K562 (cell line): ENCODE results near the gene SYTL5. TPM values are rescaled to one million over a fixed set of nuclear protein-coding genes. Genes with fewer than 3 reads are reported as not detected.

Experiments
- ATAC-seq: fragments of 200-7000 bp; cut with Tn5 transposase; 3 replicates; pipeline ENCODE4 v1.9.1; 2020; ENCODE audit warnings: moderate library complexity
- BruUV-seq: library from RNA; stranded (reverse); fragments of 400-500 nt; replicated peaks from 2 replicates; lab custom pipeline; 2021; lab: Mats Ljungman, UMichigan
- CTCF ChIA-PET: fragments of 300-600 bp; formaldehyde crosslinking; extraction: SDS; loops from one replicate; lab custom pipeline; 2021; ENCODE audit warnings: low intra/inter-chr PET ratio; lab: Yijun Ruan, JAX
- POLR2A ChIA-PET: fragments of 300-600, 350-650 bp; sonication (Branson Sonifier 250); formaldehyde crosslinking; extraction: SDS; loops from one replicate; lab custom pipeline; 2021; ENCODE audit warnings: antibody characterized with exemption, inconsistent platforms; lab: Yijun Ruan, JAX
- DNase-seq, 4 experiments: peaks; one replicate each; pipeline versions ENCODE4 v3.0.0 to v3.0.0-alpha.2; 2011 to 2018; ENCODE audit warnings: low spot score in 3 of 4, mixed read lengths in 3 of 4; ENCODE audit errors: extremely low read depth in 1 of 4
- FAIRE-seq: peaks from 2 replicates; lab custom pipeline; 2011; peaks lifted over from hg19 to GRCh38; lab: Jason Lieb, UNC
- H2AFZ ChIP-seq: 2 replicates; pipeline ENCODE4 v1.6.0; 2011; ENCODE audit warnings: low read depth, low read length, control low read depth, inconsistent platforms
- H3K27ac ChIP-seq: fragments of 200-600 bp; 3 replicates; pipeline ENCODE4 v1.8.0; 2011; ENCODE audit warnings: low read depth, mild to moderate bottlenecking, control low read depth, inconsistent platforms, low read length, moderate library complexity, mixed read lengths; ENCODE audit errors: extremely low read depth
- H3K27me3 ChIP-seq, 2 experiments: fragments of 300-600 bp in 1 of 2; 2 replicates in 1 of 2; 3 replicates in 1 of 2; pipeline versions ENCODE4 v1.6.0 to v1.8.0; 2011; ENCODE audit warnings: inconsistent platforms in 2 of 2, low read length in 2 of 2, mild to moderate bottlenecking in 1 of 2, mixed read lengths in 1 of 2, moderate library complexity in 1 of 2; ENCODE audit not compliant: control insufficient read depth in 2 of 2, insufficient read depth in 2 of 2
- H3K36me3 ChIP-seq: fragments of 300-600 bp; 3 replicates; pipeline ENCODE4 v1.8.0; 2011; ENCODE audit warnings: mild to moderate bottlenecking, low read length, inconsistent platforms; ENCODE audit not compliant: control insufficient read depth, insufficient read depth
- H3K4me1 ChIP-seq, 2 experiments: fragments of 200-600 bp in 1 of 2; replicated peaks in 1 of 2; 2 replicates in 1 of 2; 3 replicates in 1 of 2; pipeline versions ENCODE4 v1.5.1 to v1.8.0; 2011; ENCODE audit warnings: inconsistent platforms in 2 of 2, low read length in 2 of 2, mild to moderate bottlenecking in 1 of 2, mixed read lengths in 1 of 2, moderate library complexity in 1 of 2; ENCODE audit not compliant: control insufficient read depth in 2 of 2, insufficient read depth in 2 of 2
- H3K4me2 ChIP-seq: 2 replicates; pipeline ENCODE4 v1.6.1; 2011; ENCODE audit warnings: low read length, control low read depth, inconsistent platforms, mixed read lengths; ENCODE audit not compliant: insufficient read depth
- H3K4me3 ChIP-seq: fragments of 200-600 bp; sonication (generic), shearing (Covaris generic); 2 replicates; pipeline ENCODE4 v1.5.1; 2016; ENCODE audit warnings: control low read depth, inconsistent platforms
- H3K79me2 ChIP-seq: fragments of 200-600 bp; 3 replicates; pipeline ENCODE4 v1.8.0; 2011; ENCODE audit warnings: low read length, inconsistent platforms; ENCODE audit not compliant: control insufficient read depth, insufficient read depth
- H3K9ac ChIP-seq, 2 experiments: 2 replicates each; pipeline versions ENCODE4 v1.6.0 to v1.6.1; 2011; ENCODE audit warnings: low read depth in 2 of 2, low read length in 2 of 2, control low read depth in 1 of 2, inconsistent platforms in 1 of 2, mild to moderate bottlenecking in 1 of 2, mixed read lengths in 1 of 2; ENCODE audit not compliant: insufficient read depth in 1 of 2
- H3K9me1 ChIP-seq: one replicate; pipeline ENCODE4 v1.6.0; 2011; ENCODE audit warnings: inconsistent platforms, mild to moderate bottlenecking, low read length, moderate library complexity; ENCODE audit not compliant: control insufficient read depth, insufficient read depth
- H3K9me3 ChIP-seq: replicated peaks from 2 replicates; pipeline ENCODE4 v1.5.1; 2011; ENCODE audit warnings: low read depth, low read length, inconsistent platforms; ENCODE audit not compliant: control insufficient read depth, insufficient read depth
- H4K20me1 ChIP-seq: replicated peaks from 2 replicates; pipeline ENCODE4 v1.6.1; 2011; ENCODE audit warnings: low read length, inconsistent platforms, mixed read lengths; ENCODE audit not compliant: control insufficient read depth, insufficient read depth
- ARID3B ChIP-seq: fragments of 250-450 bp; sonication (Bioruptor Pico); IDR thresholded peaks from 2 replicates; pipeline ENCODE4 v1.4.0; 2020; ENCODE audit warnings: borderline replicate concordance
- BCL6 ChIP-seq: fragments of 250-450 bp; sonication (Bioruptor Pico); IDR thresholded peaks from 2 replicates; pipeline ENCODE4 v1.4.0; 2020
- BRD9 ChIP-seq: fragments of 450-650 bp; IDR thresholded peaks from 2 replicates; pipeline ENCODE4 v1.6.1; 2018; ENCODE audit warnings: low read depth; ENCODE audit not compliant: partially characterized antibody
- CBX2 ChIP-seq: fragments of 200-600 bp; sonication (generic); IDR thresholded peaks from one replicate; pipeline ENCODE4 v1.6.1; 2012; ENCODE audit warnings: mild to moderate bottlenecking, low read length, inconsistent platforms; ENCODE audit not compliant: insufficient read depth, poor library complexity, severe bottlenecking
- E2F1 ChIP-seq: sonication (generic); formaldehyde crosslinking; IDR thresholded peaks from 2 replicates; pipeline ENCODE4 v1.8.1; 2023; ENCODE audit warnings: mild to moderate bottlenecking, missing genetic modification reagents, moderate library complexity
- HSF4 ChIP-seq: fragments of 250-450 bp; sonication (Bioruptor Pico); IDR thresholded peaks from 2 replicates; pipeline ENCODE4 v2.1.2; 2022; ENCODE audit warnings: mild to moderate bottlenecking, moderate library complexity, borderline replicate concordance
- MAZ ChIP-seq, 2 experiments: fragments of 450-650 bp in 1 of 2; sonication (generic) in 1 of 2; formaldehyde crosslinking; IDR thresholded peaks in 1 of 2; conservative IDR thresholded peaks in 1 of 2; 2 replicates each; pipeline versions ENCODE4 v1.4.0 to v1.5.0; 2020; ENCODE audit warnings: mild to moderate bottlenecking in 1 of 2, missing genetic modification reagents in 1 of 2
- NBN ChIP-seq: fragments of 450-650 bp; IDR thresholded peaks from 2 replicates; pipeline ENCODE4 v1.6.1; 2016; ENCODE audit warnings: low read depth, mild to moderate bottlenecking
- NCOA1 ChIP-seq: fragments of 450-650 bp; IDR thresholded peaks from 2 replicates; pipeline ENCODE4 v1.6.1; 2016; ENCODE audit warnings: low read depth
- NR3C1 ChIP-seq: sonication (generic); formaldehyde crosslinking; IDR thresholded peaks from 2 replicates; pipeline ENCODE4 v1.8.1; 2022; ENCODE audit warnings: missing genetic modification reagents
- PHB2 ChIP-seq: fragments of 450-650 bp; IDR thresholded peaks from 2 replicates; pipeline ENCODE4 v1.6.1; 2017; ENCODE audit warnings: low read depth
- PHF20 ChIP-seq: fragments of 450-650 bp; IDR thresholded peaks from 2 replicates; pipeline ENCODE4 v1.6.1; 2018; ENCODE audit not compliant: partially characterized antibody
- SIN3A ChIP-seq, 2 experiments: fragments of 150-350 bp in 1 of 2; IDR thresholded peaks; 2 replicates each; pipeline ENCODE4 v1.6.1; 2011 to 2016; ENCODE audit warnings: borderline replicate concordance in 2 of 2, low read depth in 2 of 2, low read length in 2 of 2, mild to moderate bottlenecking in 2 of 2, moderate library complexity in 2 of 2; ENCODE audit not compliant: control insufficient read depth in 1 of 2
- SPI1 ChIP-seq: IDR thresholded peaks from 2 replicates; pipeline ENCODE4 v1.6.1; 2011; ENCODE audit warnings: low read depth, low read length, control low read depth, borderline replicate concordance
- THRAP3 ChIP-seq: fragments of 450-650 bp; IDR thresholded peaks from 2 replicates; pipeline ENCODE4 v1.6.1; 2016; ENCODE audit warnings: mild to moderate bottlenecking, inconsistent platforms, borderline replicate concordance
- ZBED1 ChIP-seq: IDR thresholded peaks from 2 replicates; pipeline ENCODE4 v1.6.1; 2014
- WGBS: fragments of 100-300 bp; shearing (Covaris generic); methylation state at CpG from one replicate; pipeline ENCODE4 v1.1.6; 2016; ENCODE audit warnings: low coverage, mixed read lengths; ENCODE audit not compliant: insufficient coverage; ENCODE audit errors: missing lambda C conversion rate; 5-methylcytosine and 5-hydroxymethylcytosine counted together
- in situ Hi-C: fragments of 300-500 bp; cut with MboI; formaldehyde crosslinking; loops from 4 replicates; pipeline ENCODE4 v1.15.0; 2018; ENCODE audit warnings: inconsistent platforms, mixed read lengths
- intact Hi-C: fragments of 100-400 bp; cut with micrococcal nuclease; formaldehyde crosslinking; loops from 2 replicates; pipeline ENCODE4 v1.14.2; 2022
- polyA plus RNA-seq, 8 experiments: library from polyadenylated mRNA; depleted of rRNA in 4 of 8; stranded (reverse) in 5 of 8; unstranded in 3 of 8; fragments of >200 nt; fragmentation: Nextera tagmentation in 2 of 8; fragmentation: Illumina TruSeq in 1 of 8; extraction: Ambion mirVana in 2 of 8; extraction: Trizol in 1 of 8; gene quantifications; 2 replicates each; pipeline versions ENCODE4 v1.2.1 to v1.2.3, GENCODE V29; 2011 to 2014; ENCODE audit warnings: inconsistent platforms in 1 of 8, missing spikeins in 1 of 8
- total RNA-seq, 7 experiments: library from RNA; depleted of rRNA in 6 of 7; stranded (reverse); fragments of >200 nt in 6 of 7; fragmentation: Illumina TruSeq in 2 of 7; extraction: Trizol in 2 of 7; gene quantifications; 2 replicates each; pipeline versions ENCODE4 v1.2.1 to v1.2.3, GENCODE V29; 2011 to 2021; ENCODE audit warnings: low replicate concordance in 1 of 7

SYTL5 gene
- total and polyA plus RNA-seq, 9 of the 15 experiments (the other 6 are each of a cell fraction or from before 2014, with no cell fraction given): 0.01 to 0.25 (median 0.09) TPM

GRCh38 chrX:38036466-38036865 is 30.1 kb downstream of the SYTL5 start:
- BruUV-seq: no TSS peak
- H3K4me3 ChIP-seq: no peak overlapping the region
- TF ChIP-seq BCL6 (CRISPR knock-in tag) (no peak), PHF20 (no peak), MAZ (CRISPR knock-in tag; conservative IDR thresholded peaks at IDR 0.05 in 1 of 2, IDR thresholded peaks at IDR 0.05 in 1 of 2) (no peak), NCOA1 (no peak)
- H3K4me1 ChIP-seq: no peaks in the 10 kb centered on the region
- H3K27me3 ChIP-seq: no peaks in the 10 kb centered on the region
- H3K4me2 ChIP-seq: no peak overlapping the region
- WGBS: 12% methylated on average over 2 of the region's 2 CpGs
- ChIA-PET CTCF (no interaction called here), POLR2A (no interaction called here)
- H3K9ac ChIP-seq: no peak overlapping the region
- no peak overlapping the region for H2AFZ ChIP-seq
- no peaks in the 10 kb centered on the region for H3K9me1 ChIP-seq
- in situ Hi-C loops (no loop called here), intact Hi-C loops (no loop called here)
- H3K9me3 ChIP-seq: no peaks in the 10 kb centered on the region
- no peaks in the 10 kb centered on the region; the same call in 1 of the 2 replicates for H4K20me1 ChIP-seq
- DNase-seq (no peak), FAIRE-seq (no peak), ATAC-seq (no peak)
- H3K27ac ChIP-seq: no peak overlapping the region
- H3K36me3 ChIP-seq: no peaks in the 10 kb centered on the region
- no peaks in the 10 kb centered on the region for H3K79me2 ChIP-seq

DNA sequence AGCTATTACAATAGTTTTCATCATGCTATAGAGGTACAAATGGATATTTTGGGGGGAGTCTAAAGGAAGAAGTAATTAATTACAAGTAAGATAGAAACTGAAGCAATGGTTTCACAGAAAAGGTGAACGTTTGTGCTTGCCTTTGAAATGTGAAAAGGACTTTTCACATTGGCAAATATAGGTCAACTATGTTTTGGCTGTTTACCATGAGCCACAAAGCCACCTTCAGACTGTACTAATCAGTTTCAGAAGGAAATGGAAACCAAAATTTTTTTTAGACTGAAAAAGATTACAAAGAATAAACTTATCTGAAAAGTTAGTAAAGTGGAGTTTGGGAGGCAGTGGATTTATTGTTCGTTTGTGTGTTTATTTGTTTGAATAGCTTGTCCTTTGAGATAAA is 32.1 kb downstream of the SYTL5 start:
- H2AFZ ChIP-seq: no peak overlapping the region
- no peak for ATAC-seq
- no peaks in the 10 kb centered on the region for H4K20me1 ChIP-seq
- ChIA-PET POLR2A (no interaction called here), CTCF (no interaction called here)
- no peak for FAIRE-seq
- intact Hi-C loops (no loop called here), in situ Hi-C loops (no loop called here)
- no peaks in the 10 kb centered on the region for H3K79me2 ChIP-seq
- H3K36me3 ChIP-seq: no peaks in the 10 kb centered on the region
- no peak for DNase-seq
- WGBS: 0% methylated on average over 2 of the region's 2 CpGs
- H3K9me3 ChIP-seq: no peaks in the 10 kb centered on the region
- no TSS peak for BruUV-seq
- H3K9me1 ChIP-seq: no peaks in the 10 kb centered on the region
- no peaks in the 10 kb centered on the region for H3K27me3 ChIP-seq
- H3K9ac ChIP-seq: no peak overlapping the region
- H3K4me1 ChIP-seq: no peaks in the 10 kb centered on the region
- no peak overlapping the region for H3K4me3 ChIP-seq
- no peak overlapping the region for H3K4me2 ChIP-seq
- H3K27ac ChIP-seq: no peak overlapping the region
- TF ChIP-seq THRAP3: no peak
- no peak for TF ChIP-seq ARID3B (CRISPR knock-in tag)
- TF ChIP-seq SIN3A (IDR thresholded peaks at IDR 0.05; ENCODE audit: borderline replicate concordance in 2 of 2, control insufficient read depth in 1 of 2, low read depth in 2 of 2, low read length in 2 of 2): no peak
- no peak for TF ChIP-seq NBN
- no peak for TF ChIP-seq HSF4 (CRISPR knock-in tag)
- no peak for TF ChIP-seq PHB2
- no peak for TF ChIP-seq CBX2
- TF ChIP-seq E2F1 (CRISPR knock-in tag): no peak
- no peak for TF ChIP-seq BRD9
- TF ChIP-seq NR3C1 (CRISPR knock-in tag): no peak
- TF ChIP-seq SPI1: no peak
- no peak for TF ChIP-seq ZBED1
